Trophoblast cell (in vitro differentiated cells and primary cell): ENCODE results near the gene RAD17.

Experiments
- DNase-seq, 2 donors: peaks; one replicate each; pipeline ENCODE4 v3.0.0-alpha.2; 2016
- H2AFZ ChIP-seq: 2 replicates; pipeline ENCODE4 v1.6.1; 2013; ENCODE audit warnings: low read length, moderate library complexity, mild to moderate bottlenecking; ENCODE audit not compliant: insufficient read depth, poor library complexity
- H2AK5ac ChIP-seq: 2 replicates; pipeline ENCODE4 v1.6.1; 2013; ENCODE audit warnings: mild to moderate bottlenecking, low read length
- H2BK120ac ChIP-seq: 2 replicates; pipeline ENCODE4 v1.6.1; 2013; ENCODE audit warnings: low read length, mild to moderate bottlenecking, moderate library complexity; ENCODE audit not compliant: insufficient read depth, poor library complexity
- H2BK12ac ChIP-seq: 2 replicates; pipeline ENCODE4 v1.6.1; 2013; ENCODE audit warnings: mild to moderate bottlenecking, low read length, moderate library complexity
- H2BK5ac ChIP-seq: 2 replicates; pipeline ENCODE4 v1.6.1; 2013; ENCODE audit warnings: low read length, low read depth, moderate library complexity, mild to moderate bottlenecking; ENCODE audit not compliant: poor library complexity
- H3K14ac ChIP-seq: 2 replicates; pipeline ENCODE4 v1.6.1; 2013; ENCODE audit warnings: mild to moderate bottlenecking, low read length
- H3K18ac ChIP-seq: 2 replicates; pipeline ENCODE4 v1.6.1; 2013; ENCODE audit warnings: mild to moderate bottlenecking, low read length
- H3K23ac ChIP-seq: 2 replicates; pipeline ENCODE4 v1.6.1; 2013; ENCODE audit warnings: low read length
- H3K27ac ChIP-seq: 2 replicates; pipeline ENCODE4 v1.5.1; 2013; ENCODE audit warnings: low read depth, mild to moderate bottlenecking, inconsistent platforms, low read length, moderate library complexity
- H3K27me3 ChIP-seq: 2 replicates; pipeline ENCODE4 v1.6.1; 2013; ENCODE audit warnings: inconsistent platforms, mild to moderate bottlenecking, low read length, moderate library complexity; ENCODE audit not compliant: insufficient read depth
- H3K36me3 ChIP-seq, 2 experiments: 1 replicate in 1 of 2; 2 replicates in 1 of 2; pipeline ENCODE4 v1.6.1; 2013; ENCODE audit warnings: low read length in 2 of 2, mild to moderate bottlenecking in 2 of 2, moderate library complexity in 1 of 2; ENCODE audit not compliant: insufficient read depth in 2 of 2, control insufficient read depth in 1 of 2
- H3K4ac ChIP-seq: 2 replicates; pipeline ENCODE4 v1.6.1; 2013; ENCODE audit warnings: low read depth, mild to moderate bottlenecking, low read length, moderate library complexity
- H3K4me1 ChIP-seq, 2 experiments: 1 replicate in 1 of 2; 2 replicates in 1 of 2; pipeline ENCODE4 v1.6.1; 2013; ENCODE audit warnings: low read length in 2 of 2, mild to moderate bottlenecking in 2 of 2, moderate library complexity in 1 of 2; ENCODE audit not compliant: insufficient read depth in 2 of 2, control insufficient read depth in 1 of 2
- H3K4me2 ChIP-seq: 2 replicates; pipeline ENCODE4 v1.6.1; 2013; ENCODE audit warnings: inconsistent platforms, mild to moderate bottlenecking, low read length, moderate library complexity
- H3K4me3 ChIP-seq: 2 replicates; pipeline ENCODE4 v1.5.1; 2013; ENCODE audit warnings: mild to moderate bottlenecking, low read depth, low read length, inconsistent platforms
- H3K79me1 ChIP-seq: one replicate; pipeline ENCODE4 v1.6.1; 2013; ENCODE audit warnings: low read length
- H3K79me2 ChIP-seq: 2 replicates; pipeline ENCODE4 v1.6.1; 2013; ENCODE audit warnings: low read length, mild to moderate bottlenecking; ENCODE audit not compliant: control insufficient read depth, insufficient read depth, poor library complexity
- H3K9ac ChIP-seq: 2 replicates; pipeline ENCODE4 v1.6.1; 2013; ENCODE audit warnings: mild to moderate bottlenecking, low read length
- H3K9me3 ChIP-seq: 2 replicates; pipeline ENCODE4 v1.6.1; 2013; ENCODE audit warnings: low read depth, mild to moderate bottlenecking, control low read depth, inconsistent platforms, low read length; ENCODE audit not compliant: insufficient read depth
- H4K12ac ChIP-seq: 2 replicates; pipeline ENCODE4 v1.6.1; 2013; ENCODE audit warnings: low read depth, mild to moderate bottlenecking, low read length, moderate library complexity
- H4K8ac ChIP-seq: 2 replicates; pipeline ENCODE4 v1.6.1; 2013; ENCODE audit warnings: low read depth, mild to moderate bottlenecking, low read length, moderate library complexity
- H4K91ac ChIP-seq: one replicate; pipeline ENCODE4 v1.6.1; 2013; ENCODE audit warnings: low read depth, mild to moderate bottlenecking, low read length, moderate library complexity
- WGBS: extraction: QIAGEN DNeasy Blood & Tissue Kit; methylation state at CpG from one replicate; pipeline ENCODE4 v1.1.7; 2013; ENCODE audit warnings: missing lambda C conversion rate; ENCODE audit not compliant: insufficient read length, insufficient coverage; ENCODE audit errors: extremely low coverage; 5-methylcytosine and 5-hydroxymethylcytosine counted together

The RAD17 gene

DNA sequence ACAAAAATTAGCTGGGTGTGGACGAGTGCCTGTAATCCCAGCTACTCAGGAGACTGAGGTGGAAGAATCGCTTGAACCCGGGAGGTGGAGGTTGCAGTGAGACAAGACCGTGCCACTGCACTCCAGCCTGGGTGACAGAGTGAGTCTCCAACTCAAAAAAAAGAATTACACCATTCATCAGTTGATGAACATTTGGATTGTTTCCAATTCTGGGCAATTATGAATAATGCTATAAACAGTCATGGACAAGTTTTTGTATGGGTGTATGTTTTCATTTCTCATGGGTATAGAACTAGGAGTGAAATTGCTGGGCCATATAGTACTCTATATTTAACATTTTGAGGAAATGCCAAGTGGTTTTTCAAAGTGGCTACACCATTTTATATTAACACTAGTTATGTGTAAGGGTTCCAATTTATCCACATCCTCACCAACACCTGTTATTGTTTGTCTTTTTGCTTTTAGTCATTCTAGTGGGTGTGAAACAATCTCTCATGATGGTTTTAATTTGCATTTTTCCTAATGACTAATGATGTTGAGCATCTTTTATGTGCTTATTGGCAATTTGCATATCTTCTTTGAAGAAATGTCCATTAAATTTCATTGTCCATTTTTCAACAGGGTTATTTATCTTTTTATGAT, 28.0 kb upstream of the RAD17 start:
- no CpG with 5 or more reads among the region's 4 CpGs for WGBS
- no peak overlapping the region for H4K12ac ChIP-seq
- no peaks in the 10 kb centered on the region for H3K36me3 ChIP-seq
- DNase-seq: no peak
- H3K27me3 ChIP-seq: no peaks in the 10 kb centered on the region
- no peaks in the 10 kb centered on the region for H3K4me1 ChIP-seq
- H3K79me2 ChIP-seq: no peaks in the 10 kb centered on the region
- H3K14ac ChIP-seq: no peak overlapping the region
- H3K27ac ChIP-seq: no peak overlapping the region
- H2BK120ac ChIP-seq: no peak overlapping the region
- no peak overlapping the region for H3K4me3 ChIP-seq
- no peak overlapping the region for H2BK12ac ChIP-seq
- H3K23ac ChIP-seq: no peak overlapping the region
- H4K8ac ChIP-seq: no peak overlapping the region
- H3K79me1 ChIP-seq: no peaks in the 10 kb centered on the region
- H3K9ac ChIP-seq: no peak overlapping the region
- no peak overlapping the region for H2AFZ ChIP-seq
- H3K4me2 ChIP-seq: no peak overlapping the region
- H2AK5ac ChIP-seq: no peak overlapping the region
- no peak overlapping the region for H3K4ac ChIP-seq
- no peak overlapping the region for H2BK5ac ChIP-seq
- no peak overlapping the region for H4K91ac ChIP-seq
- H3K18ac ChIP-seq: no peak overlapping the region
- H3K9me3 ChIP-seq: no peaks in the 10 kb centered on the region

- H3K36me3 ChIP-seq: no peaks in the 10 kb centered on the region
- H3K4ac ChIP-seq: no peak overlapping the region
- H4K8ac ChIP-seq: no peak overlapping the region
- H3K79me2 ChIP-seq: no peaks in the 10 kb centered on the region
- no peak overlapping the region for H2BK5ac ChIP-seq
- no peak overlapping the region for H2BK120ac ChIP-seq
- no peak overlapping the region for H3K23ac ChIP-seq
- no CpG with 5 or more reads among the region's 1 CpG for WGBS
- no peak overlapping the region for H2AK5ac ChIP-seq
- no peaks in the 10 kb centered on the region for H3K79me1 ChIP-seq
- no peaks in the 10 kb centered on the region for H3K4me1 ChIP-seq
- no peaks in the 10 kb centered on the region for H3K9me3 ChIP-seq
- no peak overlapping the region for H4K12ac ChIP-seq
- no peak overlapping the region for H2BK12ac ChIP-seq
- H2AFZ ChIP-seq: no peak overlapping the region
- H3K4me3 ChIP-seq: no peak overlapping the region
- no peak overlapping the region for H3K14ac ChIP-seq
- DNase-seq: no peak
- H3K9ac ChIP-seq: no peak overlapping the region
- H3K27ac ChIP-seq: no peak overlapping the region
- H3K27me3 ChIP-seq: no peaks in the 10 kb centered on the region
- H3K4me2 ChIP-seq: no peak overlapping the region
- no peak overlapping the region for H3K18ac ChIP-seq
- no peak overlapping the region for H4K91ac ChIP-seq
These were observed 26.5 kb upstream of the RAD17 start for GRCh38 chr5:69343083-69343482.

- Histone ChIP-seq H3K27me3 (no peaks in the 10 kb centered on the region), H3K79me2 (no peaks in the 10 kb centered on the region), H3K4ac (no peak overlapping the region), H3K36me3 (peaks cover 4 to 13% of the 10 kb centered on the region in 2 experiments), H2BK120ac (no peak overlapping the region), H3K23ac (no peak overlapping the region), H3K14ac (no peak overlapping the region), H2BK5ac (no peak overlapping the region), H3K9ac (no peak overlapping the region), H3K9me3 (no peaks in the 10 kb centered on the region), H3K27ac (no peak overlapping the region), H3K79me1 (no peaks in the 10 kb centered on the region), H4K91ac (no peak overlapping the region), H2BK12ac (no peak overlapping the region), H4K8ac (no peak overlapping the region), H3K4me1 (no peaks in the 10 kb centered on the region), H3K18ac (no peak overlapping the region), H4K12ac (no peak overlapping the region), H2AFZ (no peak overlapping the region), H3K4me3 (no peak overlapping the region), H3K4me2 (no peak overlapping the region), H2AK5ac (no peak overlapping the region)
- DNase-seq: no peak
These were observed 19.0 kb upstream of the RAD17 start for GRCh38 chr5:69350664-69351063.

DNA sequence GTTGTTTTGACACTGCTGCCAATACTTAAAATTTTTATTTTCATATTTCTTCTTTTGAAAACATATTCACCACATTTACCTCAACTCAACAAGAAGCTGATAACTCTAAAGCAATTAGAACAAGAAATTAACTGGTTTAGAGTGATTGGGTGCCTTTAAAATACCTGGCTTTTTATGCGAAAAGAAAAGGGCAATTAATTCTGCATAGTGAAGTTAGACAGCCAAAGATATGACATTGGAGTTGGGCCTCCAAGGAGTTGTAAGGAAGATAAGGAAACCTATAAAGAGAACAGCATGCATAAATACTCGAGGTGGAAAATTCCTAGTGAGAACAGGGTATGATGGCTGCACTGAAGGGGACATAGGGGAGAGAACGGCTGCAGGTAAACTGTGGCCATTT, 9.9 kb upstream of the RAD17 start:
- Histone ChIP-seq H2AK5ac (no peak overlapping the region), H3K23ac (no peak overlapping the region), H3K4me1 (no peaks in the 10 kb centered on the region), H3K18ac (no peak overlapping the region), H2BK120ac (no peak overlapping the region), H2BK12ac (no peak overlapping the region), H2AFZ (no peak overlapping the region), H3K9ac (no peak overlapping the region), H3K79me1 (no peaks in the 10 kb centered on the region), H4K91ac (no peak overlapping the region), H3K9me3 (no peaks in the 10 kb centered on the region), H3K27me3 (no peaks in the 10 kb centered on the region), H3K79me2 (no peaks in the 10 kb centered on the region), H3K14ac (no peak overlapping the region), H3K4me2 (no peak overlapping the region), H3K4me3 (no peak overlapping the region), H3K4ac (no peak overlapping the region), H3K36me3 (peaks cover 7 to 15% of the 10 kb centered on the region in 2 experiments), H2BK5ac (no peak overlapping the region), H3K27ac (no peak overlapping the region), H4K8ac (no peak overlapping the region), H4K12ac (no peak overlapping the region)
- WGBS: no CpG with 5 or more reads among the region's 3 CpGs
- DNase-seq: no peak
